Measurements from ENCODE around the gene PLB1. TPM values are rescaled to one million over a fixed set of nuclear protein-coding genes. Genes with fewer than 3 reads are reported as not detected.
A peak's percentile ranks its signal among the peaks of the same experiment; 100 is the strongest.

Gene PLB1, protein sequence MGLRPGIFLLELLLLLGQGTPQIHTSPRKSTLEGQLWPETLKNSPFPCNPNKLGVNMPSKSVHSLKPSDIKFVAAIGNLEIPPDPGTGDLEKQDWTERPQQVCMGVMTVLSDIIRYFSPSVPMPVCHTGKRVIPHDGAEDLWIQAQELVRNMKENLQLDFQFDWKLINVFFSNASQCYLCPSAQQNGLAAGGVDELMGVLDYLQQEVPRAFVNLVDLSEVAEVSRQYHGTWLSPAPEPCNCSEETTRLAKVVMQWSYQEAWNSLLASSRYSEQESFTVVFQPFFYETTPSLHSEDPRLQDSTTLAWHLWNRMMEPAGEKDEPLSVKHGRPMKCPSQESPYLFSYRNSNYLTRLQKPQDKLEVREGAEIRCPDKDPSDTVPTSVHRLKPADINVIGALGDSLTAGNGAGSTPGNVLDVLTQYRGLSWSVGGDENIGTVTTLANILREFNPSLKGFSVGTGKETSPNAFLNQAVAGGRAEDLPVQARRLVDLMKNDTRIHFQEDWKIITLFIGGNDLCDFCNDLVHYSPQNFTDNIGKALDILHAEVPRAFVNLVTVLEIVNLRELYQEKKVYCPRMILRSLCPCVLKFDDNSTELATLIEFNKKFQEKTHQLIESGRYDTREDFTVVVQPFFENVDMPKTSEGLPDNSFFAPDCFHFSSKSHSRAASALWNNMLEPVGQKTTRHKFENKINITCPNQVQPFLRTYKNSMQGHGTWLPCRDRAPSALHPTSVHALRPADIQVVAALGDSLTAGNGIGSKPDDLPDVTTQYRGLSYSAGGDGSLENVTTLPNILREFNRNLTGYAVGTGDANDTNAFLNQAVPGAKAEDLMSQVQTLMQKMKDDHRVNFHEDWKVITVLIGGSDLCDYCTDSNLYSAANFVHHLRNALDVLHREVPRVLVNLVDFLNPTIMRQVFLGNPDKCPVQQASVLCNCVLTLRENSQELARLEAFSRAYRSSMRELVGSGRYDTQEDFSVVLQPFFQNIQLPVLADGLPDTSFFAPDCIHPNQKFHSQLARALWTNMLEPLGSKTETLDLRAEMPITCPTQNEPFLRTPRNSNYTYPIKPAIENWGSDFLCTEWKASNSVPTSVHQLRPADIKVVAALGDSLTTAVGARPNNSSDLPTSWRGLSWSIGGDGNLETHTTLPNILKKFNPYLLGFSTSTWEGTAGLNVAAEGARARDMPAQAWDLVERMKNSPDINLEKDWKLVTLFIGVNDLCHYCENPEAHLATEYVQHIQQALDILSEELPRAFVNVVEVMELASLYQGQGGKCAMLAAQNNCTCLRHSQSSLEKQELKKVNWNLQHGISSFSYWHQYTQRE (N-terminal part only)
- total RNA-seq: 9.9 TPM

DNA sequence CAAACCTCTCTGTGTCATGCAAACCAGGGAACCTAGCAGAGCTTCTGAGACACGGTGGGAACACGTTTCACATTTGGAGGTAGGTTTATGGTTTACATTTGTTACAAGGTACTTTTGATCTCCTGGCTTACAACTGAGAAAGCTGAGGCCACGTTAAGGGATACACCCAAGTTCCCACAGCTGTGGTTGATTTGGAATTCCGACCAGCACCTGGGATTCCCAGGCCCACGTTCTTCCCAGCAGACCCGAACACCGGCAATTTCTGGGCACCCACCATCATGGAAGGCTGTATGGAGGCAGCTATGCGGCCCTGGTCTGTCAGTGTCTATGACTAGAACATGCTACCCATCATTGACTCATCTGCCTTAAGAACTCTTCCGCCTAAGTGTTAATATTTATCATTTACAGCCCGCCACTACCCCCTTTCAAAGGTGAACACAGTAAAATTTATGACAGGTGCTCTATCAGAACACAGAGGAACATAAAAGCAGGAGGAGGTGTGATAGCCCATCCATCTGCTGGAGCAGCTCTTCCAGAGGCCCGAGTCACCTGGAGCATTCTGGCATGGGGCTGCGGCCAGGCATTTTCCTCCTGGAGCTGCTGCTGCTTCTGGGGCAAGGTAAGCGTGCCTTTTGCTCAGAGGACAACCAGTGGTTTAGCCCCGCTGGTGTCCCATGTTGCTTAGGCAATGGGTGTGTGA lies at the start of gene PLB1:
Gene PLB1 (plus strand): TSS at position 510 of the 700 bp plus-strand sequence. CDS start 55 bp downstream, at position 565.
- no peak for DNase-seq (ENCODE audit: low spot score)

DNA sequence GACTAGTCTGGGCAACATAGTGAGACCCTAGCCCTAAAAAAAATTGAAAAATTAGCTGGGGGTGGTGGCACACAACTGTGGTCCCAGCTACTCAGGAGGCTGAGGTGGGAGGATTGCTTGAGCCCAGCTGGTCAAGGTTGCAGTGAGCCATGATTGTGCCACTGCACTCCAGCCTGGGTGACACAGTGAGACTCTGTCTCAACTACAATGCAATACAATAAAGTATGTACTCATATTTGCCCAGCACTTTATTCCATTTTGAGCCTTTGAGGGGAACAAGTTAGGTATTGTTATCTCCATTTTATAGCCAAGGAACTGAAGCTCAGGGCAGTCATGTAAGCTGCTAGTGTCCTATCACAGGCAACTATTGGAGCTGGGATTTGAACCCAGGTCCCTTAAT lies 49.3 kb upstream of the PLB1 start:
- no peak for DNase-seq (ENCODE audit: low spot score)

DNA sequence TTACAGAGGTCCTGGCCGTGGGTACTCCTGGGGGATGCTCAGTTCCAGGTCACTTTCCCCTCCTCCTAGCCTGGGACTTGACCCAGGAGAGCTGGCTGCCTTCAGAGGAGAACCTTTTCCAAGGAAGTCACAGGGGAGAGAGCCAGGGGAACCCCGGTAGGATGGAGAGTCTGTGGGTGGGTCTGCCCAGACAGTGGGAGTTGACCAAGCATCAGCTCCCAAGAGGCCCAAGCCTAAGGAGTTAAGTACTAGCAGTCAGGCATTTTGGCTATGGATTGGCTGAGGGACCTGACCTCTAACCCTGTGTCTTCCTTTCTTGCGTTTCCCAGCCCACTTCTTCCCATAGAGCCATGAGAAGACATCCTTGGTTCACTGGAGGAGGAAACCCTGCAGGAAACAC lies 48.8 kb upstream of the PLB1 start:
- DNase-seq (ENCODE audit: low spot score): no peak

DNA sequence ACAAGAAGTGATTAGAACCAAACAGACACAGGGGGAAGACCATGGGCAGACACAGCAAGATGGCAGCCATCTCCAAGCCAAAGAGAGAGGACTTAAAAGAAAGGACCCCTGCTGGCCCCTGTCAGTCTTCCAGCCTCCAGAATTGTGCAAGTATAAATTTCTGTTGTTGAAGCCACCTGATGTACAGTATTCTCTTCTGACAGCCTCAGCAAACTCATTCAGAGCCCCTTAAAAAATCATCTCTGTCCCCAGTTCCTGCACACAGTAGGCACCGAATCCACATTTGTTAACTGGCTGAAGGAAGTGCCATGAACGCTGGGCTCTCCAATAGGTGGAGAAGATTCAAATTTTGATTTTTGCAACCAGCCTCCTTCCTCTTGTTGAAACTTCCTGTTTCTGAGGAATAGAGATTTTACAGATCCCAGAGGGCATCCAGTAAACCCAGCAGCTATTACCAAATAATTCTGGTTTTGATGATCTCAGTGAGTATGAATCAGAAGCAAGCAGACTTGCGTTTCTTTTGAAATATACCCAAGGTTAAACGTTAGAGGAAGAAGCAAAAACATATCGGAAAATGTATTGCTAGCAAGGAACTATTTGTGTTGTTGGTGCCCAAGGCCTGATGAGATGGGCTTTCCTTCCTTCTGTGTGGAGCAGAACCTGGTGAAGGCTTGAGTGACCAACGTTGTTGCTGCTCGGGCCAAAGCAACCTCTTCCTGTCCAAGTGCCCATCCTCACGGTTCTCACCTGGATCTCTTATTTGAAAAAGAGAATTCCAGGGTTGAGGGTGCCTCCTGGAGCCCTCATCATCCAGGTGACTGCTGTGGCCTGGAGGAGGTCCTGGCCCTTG lies 47.7 kb upstream of the PLB1 start:
- DNase-seq (ENCODE audit: low spot score): no peak

DNA sequence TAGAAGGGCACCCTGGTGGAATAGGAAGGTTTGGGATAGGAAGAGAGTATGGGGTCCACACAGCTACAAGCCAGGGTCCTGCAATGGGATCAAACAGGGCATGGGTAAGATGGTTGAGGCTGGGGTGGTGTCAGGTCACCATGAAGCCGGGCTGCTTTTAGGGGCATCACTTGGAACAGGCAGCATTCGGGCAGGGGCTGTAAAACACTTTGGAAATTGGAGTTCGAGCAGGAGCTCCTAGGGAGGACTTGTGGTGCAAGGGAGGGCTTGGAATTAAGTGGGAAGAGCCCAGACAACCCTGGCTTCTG lies 47.1 kb upstream of the PLB1 start:
- DNase-seq (ENCODE audit: low spot score): no peak

DNA sequence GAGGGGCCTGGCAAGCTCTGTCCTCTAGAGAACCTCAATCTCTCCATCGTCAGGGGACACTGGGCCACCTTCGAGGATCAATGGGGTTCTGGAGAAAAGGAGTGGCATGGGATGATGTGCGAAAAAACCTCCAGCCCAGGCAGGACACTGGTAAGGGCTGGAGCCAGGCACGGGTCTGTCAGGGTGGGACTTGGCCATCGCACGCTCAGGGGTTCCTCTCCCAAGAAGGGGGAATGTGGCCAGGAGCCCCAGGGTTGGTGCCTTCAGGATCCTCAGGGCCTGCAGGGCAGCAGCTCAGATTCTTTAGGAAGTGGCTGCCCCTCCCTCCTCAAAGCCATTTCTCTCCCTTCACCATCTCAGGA lies 46.8 kb upstream of the PLB1 start:
- DNase-seq (ENCODE audit: low spot score): no peak

DNA sequence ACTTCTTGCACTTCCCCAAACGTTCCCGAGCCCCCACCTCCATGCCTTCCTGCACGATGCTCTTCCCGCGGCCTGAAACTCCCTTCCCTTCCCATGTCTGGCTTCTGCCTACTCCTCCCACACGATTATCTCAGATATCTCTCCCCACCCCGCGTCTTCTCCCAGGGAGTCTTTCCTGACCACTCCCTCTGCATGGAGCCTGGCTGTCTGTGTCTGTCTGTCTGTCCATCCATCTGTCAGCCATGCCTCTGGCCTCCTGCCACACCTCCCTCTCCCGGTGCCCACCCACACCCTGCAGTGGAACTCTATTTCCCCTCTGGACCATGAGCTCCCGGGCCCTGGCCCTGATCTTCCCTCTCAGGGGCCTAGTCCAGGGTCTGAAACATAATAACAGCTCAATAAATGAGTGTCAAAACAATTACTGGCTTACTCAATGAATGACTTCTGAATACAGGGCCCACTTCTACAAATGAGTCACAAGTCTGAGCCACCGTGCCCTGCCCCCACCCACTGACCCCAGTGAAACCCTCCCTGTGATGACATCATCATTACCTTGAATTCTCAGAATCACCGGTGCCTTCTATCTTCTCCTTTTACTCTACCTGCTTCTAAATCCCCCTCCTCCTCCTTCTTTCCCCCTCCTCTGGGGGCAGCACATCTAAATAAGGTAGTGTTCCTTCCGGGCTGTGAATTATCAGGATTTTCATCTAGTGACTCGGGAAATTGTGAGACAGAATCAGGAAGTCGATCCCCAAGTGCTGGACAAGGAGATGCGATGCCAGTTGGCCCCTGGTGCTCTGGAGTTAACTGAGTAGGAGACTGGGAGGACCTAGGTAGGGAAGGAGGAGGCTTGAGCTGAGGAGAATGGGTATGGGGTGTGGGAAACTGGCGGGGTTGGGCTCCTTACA lies 46.1 kb upstream of the PLB1 start:
- DNase-seq (ENCODE audit: low spot score): no peak

DNA sequence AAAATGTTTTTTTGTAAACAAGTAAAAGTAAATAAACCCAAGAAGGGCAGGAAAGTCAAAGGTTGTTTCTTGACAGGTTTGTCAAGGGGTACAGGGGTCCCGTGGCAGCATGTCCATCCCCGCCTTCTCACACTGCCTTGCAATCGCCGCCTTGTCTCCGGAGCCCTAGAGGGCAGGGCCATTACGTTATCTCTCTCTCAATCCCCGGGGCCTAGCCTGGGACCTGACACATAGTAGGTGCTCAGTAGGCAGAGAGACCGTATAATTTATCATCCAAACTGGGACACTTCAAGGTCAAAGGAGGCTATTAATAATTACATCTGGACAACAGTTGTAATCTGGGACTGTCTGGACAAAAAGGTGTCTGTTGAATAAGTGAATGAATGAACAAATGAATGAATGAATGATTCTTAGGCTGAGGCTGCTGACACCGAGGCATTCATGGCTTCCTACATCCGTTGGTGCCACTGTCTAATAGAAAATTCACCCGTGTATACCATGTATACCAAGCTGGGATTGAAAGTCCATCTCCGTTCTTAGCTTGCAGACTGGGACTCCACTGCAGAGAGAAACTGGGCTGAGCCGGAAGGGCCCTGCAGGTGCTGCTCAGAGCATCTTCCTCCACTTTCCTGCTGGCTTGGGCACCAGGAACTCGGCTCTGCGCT lies 44.8 kb upstream of the PLB1 start:
- no peak for DNase-seq (ENCODE audit: low spot score)

DNA sequence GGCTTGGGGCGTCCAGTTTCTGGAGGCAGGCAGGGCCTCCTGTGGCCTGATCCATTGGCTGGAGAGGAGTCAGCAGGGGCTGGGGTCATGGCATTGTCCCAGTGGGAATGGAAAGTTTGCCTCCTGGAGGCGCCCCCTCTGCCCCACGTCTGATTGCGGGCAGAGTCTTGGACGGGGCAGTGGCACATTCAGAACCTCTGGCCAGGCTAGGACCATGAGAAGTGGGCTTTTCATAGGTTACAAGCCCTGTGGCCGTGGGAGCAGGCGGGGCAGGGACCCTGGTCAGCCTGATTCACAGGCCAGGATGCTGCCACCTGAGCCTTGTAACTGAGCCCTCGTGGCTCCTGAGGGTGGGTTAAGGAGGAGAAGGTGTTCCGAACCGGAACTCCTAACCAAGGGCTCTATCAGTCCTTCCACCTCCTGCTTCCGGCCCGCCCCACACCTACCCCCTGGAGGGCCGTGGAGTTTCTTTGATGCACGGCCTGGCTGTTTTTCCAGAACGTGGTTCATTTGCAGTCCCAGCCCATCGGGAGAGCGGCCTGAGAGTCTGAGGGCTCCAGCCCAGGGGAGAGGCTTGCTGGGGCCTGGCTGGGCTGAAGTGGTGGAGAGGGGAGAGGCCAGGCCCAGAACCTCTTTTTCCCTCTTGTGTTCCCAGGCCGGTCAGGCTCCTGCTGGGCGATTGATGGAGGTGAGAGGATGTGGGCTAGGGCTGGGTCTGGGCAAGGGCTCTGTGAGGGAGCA lies 43.9 kb upstream of the PLB1 start:
- no peak for DNase-seq (ENCODE audit: low spot score)

DNA sequence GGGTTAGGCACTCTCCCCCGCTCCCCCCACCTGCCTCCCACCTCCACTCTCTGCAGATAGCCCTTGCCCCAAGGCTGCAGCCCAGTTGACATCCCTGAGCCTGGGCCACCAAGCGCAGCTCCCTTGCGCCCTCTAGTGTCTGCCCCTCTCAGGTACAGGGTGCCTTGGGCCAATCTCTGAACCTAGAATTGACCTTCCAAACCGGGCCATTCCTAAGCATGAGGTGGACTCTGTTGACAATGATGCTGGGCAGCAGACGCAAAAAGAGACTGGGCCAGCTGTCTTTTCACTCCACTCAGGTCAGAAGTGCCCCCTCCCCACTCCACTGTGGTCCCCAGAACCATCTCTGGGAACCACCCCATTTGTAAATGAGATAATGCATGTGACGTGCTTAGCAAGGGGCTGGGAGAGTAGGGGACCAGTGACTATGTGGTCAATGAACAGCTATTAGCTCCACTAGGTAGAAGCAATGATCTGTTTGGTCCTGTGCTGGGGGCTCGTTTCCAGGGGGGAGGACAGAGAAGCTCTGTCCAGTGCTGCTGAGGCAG lies 43.3 kb upstream of the PLB1 start:
- peak; percentile 82 for DNase-seq (ENCODE audit: low spot score)

DNA sequence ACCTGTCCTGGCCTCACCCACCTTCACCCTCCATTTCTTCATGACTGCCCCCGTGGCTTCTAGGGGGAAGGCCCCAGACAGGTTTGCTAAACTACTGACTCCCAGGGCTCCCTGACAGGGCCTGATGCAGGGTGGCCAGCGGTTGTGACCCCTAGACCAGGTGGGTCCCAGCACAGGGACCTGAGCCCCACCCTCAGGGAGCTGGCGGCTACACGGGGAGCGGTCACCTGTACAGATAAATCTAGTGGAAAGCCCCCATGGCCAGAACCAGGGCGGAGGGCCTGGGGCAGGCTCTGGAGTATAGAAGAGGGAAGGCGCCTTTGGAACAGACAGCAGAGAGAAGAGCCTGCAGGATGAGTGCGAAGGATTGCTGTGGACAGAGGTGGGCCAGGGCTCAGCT lies 42.5 kb upstream of the PLB1 start:
- DNase-seq (ENCODE audit: low spot score): no peak

DNA sequence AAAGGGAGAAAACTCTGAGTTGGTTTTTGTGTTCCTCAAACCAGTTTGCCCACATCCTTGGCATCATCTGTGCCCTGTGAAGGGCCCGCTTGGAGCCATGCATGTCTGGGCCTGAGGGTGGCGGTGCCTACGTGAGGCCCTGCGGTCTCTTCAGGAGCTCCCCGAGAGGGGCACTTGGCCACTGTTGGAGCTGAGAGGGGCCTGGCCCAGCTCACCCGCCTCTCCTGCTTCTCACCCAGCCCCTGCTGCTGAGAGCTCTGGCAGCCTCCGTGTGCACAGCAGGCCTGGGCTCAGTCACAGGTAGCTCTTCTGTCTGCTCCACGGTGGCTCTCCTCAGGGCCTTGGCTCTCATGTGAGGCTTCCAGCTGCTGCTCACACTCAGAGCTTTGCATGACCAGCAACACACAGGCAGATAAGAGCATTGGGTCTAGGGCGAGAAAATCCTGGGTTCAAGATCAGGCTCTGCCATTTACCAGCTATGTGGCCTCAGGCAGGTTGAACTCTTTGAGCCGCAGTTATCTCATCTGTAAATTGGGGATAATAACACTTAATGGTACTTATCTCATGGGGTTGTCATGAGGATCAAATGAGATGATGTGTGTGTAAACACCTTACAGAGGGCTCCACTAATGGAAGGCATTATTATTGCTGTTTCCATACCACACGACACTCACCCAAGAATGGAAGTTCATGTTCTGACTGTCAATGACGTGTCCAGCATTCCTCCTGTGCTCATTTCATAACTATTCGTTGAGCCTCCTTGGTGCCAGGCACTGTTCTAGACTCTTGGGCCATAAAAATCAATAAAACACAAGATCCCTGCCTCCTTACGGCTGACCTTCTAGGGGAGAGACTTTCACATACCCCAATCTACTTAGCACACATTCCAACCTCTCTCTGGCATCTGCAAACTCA lies 41.6 kb upstream of the PLB1 start:
- DNase-seq (ENCODE audit: low spot score): peak; percentile 85

DNA sequence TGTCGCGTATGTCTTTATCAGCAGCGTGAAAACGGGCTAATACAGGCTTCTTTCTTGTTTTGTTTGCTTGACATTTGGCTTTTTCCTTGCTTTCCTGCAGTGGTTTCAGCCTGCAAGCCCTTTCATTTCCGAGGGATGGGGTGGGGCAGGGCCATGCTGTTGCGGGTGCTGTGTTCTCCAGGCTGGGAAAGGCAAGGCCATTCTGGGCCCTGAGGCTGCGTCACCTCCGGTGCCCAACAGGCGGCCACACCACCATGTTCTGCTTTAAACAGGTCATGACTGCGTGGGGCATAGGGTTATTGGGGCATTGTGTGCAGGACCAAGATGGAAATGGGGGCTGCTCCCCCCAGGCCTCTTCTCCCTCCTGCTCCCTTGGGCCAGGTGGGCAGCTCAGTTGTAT lies 38.6 kb upstream of the PLB1 start:
- no peak for DNase-seq (ENCODE audit: low spot score)

DNA sequence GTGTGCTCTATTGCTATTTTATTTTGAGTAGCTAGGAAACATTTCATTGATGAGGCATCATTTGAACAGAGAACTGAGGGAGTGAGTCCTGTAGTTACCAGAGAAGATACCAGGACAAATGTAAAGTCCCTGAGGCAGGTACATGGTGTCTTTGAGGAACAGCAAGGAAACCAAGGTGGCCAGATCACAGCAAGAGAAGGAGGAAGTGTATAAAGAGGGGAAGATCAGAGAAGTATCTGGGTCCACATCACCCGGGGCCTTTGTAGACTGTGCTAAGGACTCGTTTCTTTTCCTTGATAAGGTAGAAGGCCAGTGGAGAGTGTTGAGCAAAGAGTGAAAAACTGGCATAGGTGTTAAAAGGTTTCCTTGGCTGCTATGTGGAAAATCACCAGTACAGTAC lies 34.8 kb upstream of the PLB1 start:
- no peak for DNase-seq (ENCODE audit: low spot score)

DNA sequence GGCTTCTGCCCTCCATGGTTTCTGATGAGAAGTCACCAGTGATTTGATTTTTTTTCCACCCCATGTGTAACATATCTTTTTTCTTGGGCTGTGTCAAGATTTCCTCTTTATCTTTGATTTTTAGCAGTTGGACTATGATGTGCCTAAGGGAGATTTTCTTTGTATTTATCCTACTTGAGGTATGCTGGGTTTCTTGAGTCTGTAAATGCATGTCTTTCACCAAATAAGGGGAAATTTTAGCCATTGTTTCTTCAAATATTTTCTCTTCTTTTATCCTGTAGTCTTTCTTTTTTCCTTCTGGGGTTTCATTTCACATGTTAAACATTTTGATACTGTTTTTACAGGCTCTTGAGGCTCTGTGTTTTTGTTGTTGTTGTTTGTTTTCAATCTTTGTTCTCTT lies 33.7 kb upstream of the PLB1 start:
- no peak for DNase-seq (ENCODE audit: low spot score)

DNA sequence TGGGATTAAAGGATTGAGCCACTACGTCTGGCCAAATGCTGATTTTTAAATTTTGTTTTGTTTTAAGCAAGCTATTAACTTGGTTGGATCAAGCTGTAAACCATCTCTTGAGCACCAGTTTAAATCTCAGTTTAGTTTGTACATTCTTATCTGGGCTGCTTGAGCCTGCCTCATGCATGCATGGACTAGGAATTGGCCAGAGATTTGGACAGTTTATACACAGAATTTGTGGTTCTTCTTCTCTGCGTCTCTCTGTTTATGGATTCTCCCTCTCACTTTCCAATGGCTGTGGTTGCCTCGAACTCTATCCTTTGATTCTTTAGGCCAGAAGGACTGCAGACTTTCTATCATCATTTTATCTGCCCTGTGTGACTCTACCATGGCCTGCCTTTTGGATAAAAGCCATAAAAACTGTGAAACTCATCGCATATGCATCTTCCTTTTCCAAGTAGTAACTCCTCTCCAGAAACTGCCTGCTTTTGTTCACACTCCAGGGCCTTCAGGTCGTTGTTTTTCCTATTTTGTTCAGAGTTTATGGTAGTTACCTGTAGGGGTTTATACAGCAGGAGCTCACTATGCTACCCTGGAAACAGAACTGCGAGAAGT lies 32.5 kb upstream of the PLB1 start:
- DNase-seq (ENCODE audit: low spot score): no peak

DNA sequence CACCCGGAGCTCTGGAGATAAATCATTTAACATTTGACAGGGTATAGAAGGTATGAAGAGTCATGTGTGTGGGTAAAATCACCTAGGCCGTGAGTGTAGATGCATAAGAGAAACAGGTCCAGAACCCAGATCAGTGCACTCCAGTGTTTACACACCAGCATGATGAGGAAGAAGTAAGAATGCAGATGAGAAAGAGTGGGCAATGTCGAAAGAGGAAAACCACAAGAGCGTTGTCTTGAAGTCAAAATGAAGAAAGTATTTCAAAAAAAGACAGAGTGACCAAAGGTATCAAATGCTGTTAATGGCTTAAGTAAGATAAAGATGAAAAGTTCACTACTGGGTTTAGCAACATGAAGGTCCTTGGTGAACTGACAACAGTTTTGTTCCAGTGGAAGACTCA lies 32.0 kb upstream of the PLB1 start:
- no peak for DNase-seq (ENCODE audit: low spot score)
